ENCODE results near the gene CFAP77.
A peak's percentile ranks its signal among the peaks of the same experiment; 100 is the strongest.

Gene CFAP77

DNA sequence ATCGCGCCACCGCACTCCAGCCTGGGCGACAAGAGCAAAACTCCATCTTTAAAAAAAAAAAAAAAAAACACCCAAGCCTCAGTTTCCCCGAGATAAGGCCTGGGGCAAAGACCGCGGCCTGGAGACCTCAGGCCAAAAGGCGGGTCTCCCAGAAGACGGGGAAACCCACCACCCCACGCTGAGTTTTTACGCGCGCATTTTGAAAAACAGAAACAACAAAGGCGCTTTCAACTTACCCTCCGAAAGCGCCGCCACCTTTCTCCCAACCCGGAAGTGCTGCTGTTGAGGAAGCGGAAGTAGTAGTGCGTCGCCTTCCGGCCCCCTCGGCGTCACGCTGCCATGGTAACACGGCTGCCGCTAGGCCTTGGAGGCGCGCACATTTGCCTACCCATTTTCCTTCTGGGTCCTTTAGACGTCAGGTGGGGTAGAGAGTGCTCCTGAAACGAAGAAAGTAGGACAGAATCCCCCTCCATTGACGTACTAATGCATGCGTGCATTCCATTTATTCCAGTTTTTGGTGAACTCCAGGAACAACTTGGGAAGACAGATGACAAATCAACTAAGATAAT, 3.4 kb upstream of the CFAP77 start, which contains the start of gene TTF1:
TSS of gene TTF1 (minus strand) at position 287 of the 569 bp plus-strand sequence. CDS start 4,019 bp downstream, outside the sequence.
- peak; percentile 95 for DNase-seq
- in situ Hi-C loops (cut with MboI; ENCODE audit: low pct_unique_long_range_greater_than_20kb, low sequenced_read_pairs) = no loop called here

DNA sequence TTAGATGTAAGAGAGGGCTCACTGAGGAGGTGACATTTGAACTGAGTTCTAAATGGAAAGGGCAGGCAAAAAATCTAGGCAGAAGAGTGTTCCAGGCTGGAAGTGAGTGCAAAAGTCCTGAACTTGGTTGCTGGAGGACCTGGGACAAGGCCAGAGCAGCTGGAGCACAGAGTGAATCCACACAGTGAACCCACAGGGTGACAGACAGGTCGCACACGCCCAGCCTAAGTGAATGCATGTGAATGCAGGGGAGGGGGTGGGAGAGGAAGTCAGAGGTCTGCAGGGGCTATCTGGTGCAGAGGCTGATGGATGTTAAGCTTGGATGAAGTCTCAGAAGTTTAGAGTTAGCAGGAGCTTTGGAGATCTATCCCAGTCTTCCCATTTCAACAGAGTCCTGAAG, 2.8 kb upstream of the CFAP77 start:
- in situ Hi-C loops (cut with MboI; ENCODE audit: low pct_unique_long_range_greater_than_20kb, low sequenced_read_pairs) = no loop called here
- DNase-seq = no peak

DNA sequence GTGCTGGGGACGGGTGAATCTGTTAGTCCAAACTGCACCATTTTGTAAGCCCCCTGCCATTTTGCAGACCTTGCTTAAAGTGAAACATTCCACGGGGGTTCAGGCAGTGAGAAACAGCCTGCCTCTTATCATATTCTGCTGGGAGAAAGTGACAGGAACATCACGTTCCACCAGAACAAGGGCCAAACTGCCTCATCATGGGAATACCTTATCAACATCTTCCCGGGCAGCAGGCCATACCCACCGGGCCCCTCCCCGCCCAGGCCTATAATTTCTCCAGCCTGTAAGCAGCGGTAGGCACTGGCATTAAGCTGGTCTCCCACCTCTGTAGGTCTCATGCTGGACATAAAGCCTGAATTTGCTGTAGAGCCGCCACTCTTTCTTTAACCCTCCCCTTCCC, 1.5 kb upstream of the CFAP77 start:
- DNase-seq = no peak
- in situ Hi-C loops (cut with MboI; ENCODE audit: low pct_unique_long_range_greater_than_20kb, low sequenced_read_pairs) = no loop called here

GRCh38 chr9:132410642-132411041, 631 bp downstream of the CFAP77 start:
- in situ Hi-C loops (cut with MboI; ENCODE audit: low pct_unique_long_range_greater_than_20kb, low sequenced_read_pairs) = no loop called here
- DNase-seq = no peak

GRCh38 chr9:132411091-132411508, 1.1 kb downstream of the CFAP77 start:
- in situ Hi-C loops (cut with MboI; ENCODE audit: low pct_unique_long_range_greater_than_20kb, low sequenced_read_pairs) = no loop called here
- DNase-seq = peak; percentile 73

DNA sequence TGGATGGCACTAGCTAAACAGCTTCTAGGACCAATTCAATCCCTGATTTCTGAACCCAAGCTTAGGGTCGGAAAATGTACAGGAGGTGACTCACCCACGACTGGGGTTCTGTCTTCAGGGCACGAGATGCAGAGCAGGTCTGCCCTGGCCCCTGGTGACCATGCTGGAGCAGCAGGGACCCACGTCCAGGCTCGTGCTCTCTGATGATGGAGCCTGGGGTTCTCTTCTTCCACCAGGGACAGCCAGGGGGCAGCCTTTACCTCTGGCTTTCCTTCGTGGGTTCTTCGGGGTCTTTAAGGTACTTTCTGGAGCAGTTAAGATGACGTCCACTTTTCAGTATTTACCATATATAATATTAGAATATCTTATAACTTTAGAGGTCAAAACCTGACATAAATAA, 2.1 kb downstream of the CFAP77 start:
- in situ Hi-C loops (cut with MboI; ENCODE audit: low pct_unique_long_range_greater_than_20kb, low sequenced_read_pairs) = no loop called here

GRCh38 chr9:132413926-132414325, 3.9 kb downstream of the CFAP77 start:
- in situ Hi-C loops (cut with MboI; ENCODE audit: low pct_unique_long_range_greater_than_20kb, low sequenced_read_pairs) = no loop called here
- DNase-seq = no peak

More for the DNA sequence above, 2.1 kb downstream of the CFAP77 start:
- DNase-seq = peak; percentile 50

DNA sequence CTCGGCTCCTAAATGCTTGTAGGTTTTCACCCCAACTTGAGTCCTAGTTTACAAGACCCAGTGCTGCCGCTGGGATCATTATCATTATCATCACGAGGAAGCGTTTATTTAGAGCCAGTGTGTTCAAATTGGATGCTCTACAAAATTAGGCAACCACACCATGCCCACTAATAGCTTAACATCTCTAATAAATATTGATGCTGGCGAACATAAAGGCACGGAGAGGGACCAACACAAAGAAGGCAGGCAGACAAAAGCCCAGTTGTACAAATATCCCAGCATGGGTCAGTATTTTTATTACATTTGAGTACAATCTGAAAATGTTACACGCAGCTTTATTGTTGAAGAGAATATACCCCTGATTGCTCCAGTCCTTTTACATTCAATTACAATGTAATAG, 4.7 kb downstream of the CFAP77 start:
- DNase-seq = no peak
- in situ Hi-C loops (cut with MboI; ENCODE audit: low pct_unique_long_range_greater_than_20kb, low sequenced_read_pairs) = no loop called here

DNA sequence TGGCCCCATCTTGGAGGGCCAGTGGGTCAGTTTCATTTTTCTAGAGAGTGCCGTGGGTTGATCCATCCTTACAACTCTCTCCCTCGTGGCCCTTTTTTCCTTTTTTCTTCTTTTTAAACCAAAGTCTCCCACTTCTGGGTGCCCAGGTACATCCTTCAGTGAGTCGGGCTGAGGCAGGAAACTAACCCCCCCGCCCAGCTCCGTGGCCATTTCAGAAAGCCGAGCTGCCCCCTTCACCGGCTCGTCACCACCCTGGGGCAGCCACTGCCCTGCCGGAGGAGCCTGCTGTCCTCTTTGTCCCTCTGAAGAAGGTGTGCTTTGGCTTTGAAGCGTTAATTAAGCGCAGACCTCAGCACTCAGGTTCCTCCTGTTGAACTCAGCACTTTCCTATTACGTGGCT, 5.2 kb downstream of the CFAP77 start:
- DNase-seq = no peak
- in situ Hi-C loops (cut with MboI; ENCODE audit: low pct_unique_long_range_greater_than_20kb, low sequenced_read_pairs) = no loop called here

DNA sequence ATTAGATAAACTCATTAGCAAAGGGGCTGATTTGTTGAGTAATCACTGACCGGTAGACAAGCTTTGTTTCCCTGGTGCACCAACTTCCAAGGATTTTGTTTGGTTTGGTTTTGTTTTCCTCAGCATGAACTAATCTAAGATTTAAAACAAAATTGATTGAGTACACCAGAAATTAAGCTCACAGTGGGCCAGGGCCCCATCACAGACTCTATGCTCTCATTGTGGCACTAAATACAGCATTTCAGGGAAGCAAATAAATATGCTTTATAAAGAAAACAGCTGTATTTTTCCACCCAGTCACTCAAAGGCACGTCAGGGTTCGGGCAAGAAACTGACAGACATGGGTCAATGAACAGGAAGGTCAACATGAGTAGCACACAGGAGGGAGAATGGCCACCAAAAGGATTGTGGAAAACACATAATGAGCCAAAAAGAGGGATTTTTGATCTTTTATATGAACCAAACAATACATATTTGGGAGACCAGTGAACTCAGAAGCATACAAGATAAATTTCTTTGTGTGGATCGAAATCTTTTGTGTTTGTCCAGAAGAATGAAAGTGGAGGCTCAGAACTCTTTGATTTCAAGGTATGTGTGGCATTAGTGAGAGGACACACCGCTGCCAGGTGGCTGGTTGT, 8.8 kb downstream of the CFAP77 start:
- no peak for DNase-seq
- in situ Hi-C loops (cut with MboI; ENCODE audit: low pct_unique_long_range_greater_than_20kb, low sequenced_read_pairs) = no loop called here

DNA sequence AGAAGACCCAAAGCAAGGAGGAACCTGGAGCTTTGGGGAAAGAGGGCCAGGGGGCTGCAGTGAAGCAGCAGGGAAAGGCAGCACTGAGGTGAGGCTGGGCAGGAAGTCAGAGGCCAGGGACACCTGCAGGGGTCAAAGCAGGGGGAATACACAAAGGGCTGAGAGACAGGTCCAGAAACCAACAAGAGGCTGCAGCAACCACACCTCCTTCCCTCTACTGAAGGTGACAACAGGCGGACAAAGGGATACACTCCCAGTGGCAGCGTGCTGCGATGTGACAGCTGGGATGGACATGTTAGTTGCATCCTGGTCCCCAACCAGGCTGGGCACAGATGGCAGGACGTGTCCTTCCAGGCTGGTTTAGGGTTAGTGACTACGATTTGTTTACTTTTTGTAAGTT, 12.6 kb downstream of the CFAP77 start:
- no peak for DNase-seq
- in situ Hi-C loops (cut with MboI; ENCODE audit: low pct_unique_long_range_greater_than_20kb, low sequenced_read_pairs) = no loop called here

DNA sequence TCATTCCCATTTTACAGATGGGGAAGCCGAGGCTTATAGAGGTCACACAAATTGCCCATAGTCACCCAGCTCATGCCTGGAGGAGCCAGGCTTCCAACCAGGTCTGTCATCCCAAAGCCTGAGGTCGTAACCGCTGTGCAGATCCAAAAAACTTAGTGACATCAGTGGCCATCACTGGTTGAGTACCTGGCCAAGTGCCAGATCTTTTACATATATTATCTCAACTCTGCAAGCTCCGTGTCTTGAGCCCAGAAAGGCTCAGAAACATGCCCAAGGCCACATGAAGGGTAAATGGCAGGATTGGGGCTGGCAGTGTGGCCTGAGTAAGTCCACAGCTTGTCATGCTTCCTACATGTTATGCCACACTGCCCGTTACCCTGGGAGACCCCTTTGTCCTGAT, 13.5 kb downstream of the CFAP77 start:
- in situ Hi-C loops (cut with MboI; ENCODE audit: low pct_unique_long_range_greater_than_20kb, low sequenced_read_pairs) = no loop called here
- DNase-seq = no peak

GRCh38 chr9:132424857-132425674, 15.1 kb downstream of the CFAP77 start:
- DNase-seq = no peak
- in situ Hi-C loops (cut with MboI; ENCODE audit: low pct_unique_long_range_greater_than_20kb, low sequenced_read_pairs) = no loop called here

DNA sequence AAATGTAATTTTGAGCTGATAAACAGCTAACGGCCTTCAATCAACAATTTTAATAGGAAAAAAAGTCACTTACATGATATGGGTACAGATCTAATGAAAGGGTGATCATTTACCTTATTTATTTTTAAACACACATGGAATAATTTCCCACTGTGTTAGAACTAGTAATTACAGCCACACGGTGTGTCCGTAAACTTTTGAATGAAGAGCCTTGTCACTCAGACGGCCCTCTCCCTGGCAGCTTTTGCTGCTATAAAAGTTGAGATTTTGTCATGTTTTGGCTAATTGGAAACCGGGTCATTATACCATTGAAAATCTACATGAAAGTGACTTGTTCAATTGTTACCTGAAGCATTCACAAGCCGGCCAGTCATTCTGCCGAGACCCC, 15.7 kb downstream of the CFAP77 start:
- no peak for DNase-seq
- in situ Hi-C loops (cut with MboI; ENCODE audit: low pct_unique_long_range_greater_than_20kb, low sequenced_read_pairs) = no loop called here

DNA sequence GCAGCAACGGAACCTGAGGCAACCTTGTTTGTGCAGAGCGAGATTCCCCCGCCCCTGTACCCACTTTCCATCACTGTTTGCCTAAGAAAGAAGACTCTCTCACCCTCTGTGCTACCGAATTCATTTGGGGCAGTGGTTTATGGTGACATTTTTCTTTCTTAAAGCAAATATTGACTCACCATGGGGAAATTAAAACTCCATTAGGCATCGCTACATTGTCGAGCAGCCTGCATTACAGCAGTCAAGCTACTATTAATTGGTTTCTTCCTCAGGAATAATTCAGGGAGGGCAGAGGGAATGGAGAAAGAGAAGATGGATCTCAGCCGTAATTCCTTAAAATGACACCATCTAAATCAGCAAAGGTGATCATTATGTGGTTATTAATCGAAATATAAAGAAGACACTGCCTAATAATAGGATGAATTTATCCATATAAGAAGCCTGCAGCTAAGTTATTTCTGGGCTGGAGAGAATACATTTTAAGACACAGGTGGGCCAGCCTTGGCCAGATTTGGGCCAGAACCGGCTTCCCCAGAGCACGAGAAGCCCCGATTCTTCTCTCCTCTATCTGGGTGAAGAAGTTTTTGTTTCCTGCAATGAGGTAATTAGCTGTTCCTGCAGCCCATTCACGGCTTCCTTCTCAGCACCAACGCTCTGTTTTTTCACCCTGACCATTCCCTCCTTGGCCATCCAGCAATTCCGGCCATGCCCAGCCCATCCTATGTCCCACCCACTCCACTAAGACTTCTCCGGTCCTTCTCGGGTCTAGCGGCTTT, 16.8 kb downstream of the CFAP77 start:
- in situ Hi-C loops (cut with MboI; ENCODE audit: low pct_unique_long_range_greater_than_20kb, low sequenced_read_pairs) = no loop called here
- DNase-seq = no peak

- no peak for DNase-seq
- in situ Hi-C loops (cut with MboI; ENCODE audit: low pct_unique_long_range_greater_than_20kb, low sequenced_read_pairs) = no loop called here
Measured at GRCh38 chr9:132430998-132431397, 21.0 kb downstream of the CFAP77 start.

DNA sequence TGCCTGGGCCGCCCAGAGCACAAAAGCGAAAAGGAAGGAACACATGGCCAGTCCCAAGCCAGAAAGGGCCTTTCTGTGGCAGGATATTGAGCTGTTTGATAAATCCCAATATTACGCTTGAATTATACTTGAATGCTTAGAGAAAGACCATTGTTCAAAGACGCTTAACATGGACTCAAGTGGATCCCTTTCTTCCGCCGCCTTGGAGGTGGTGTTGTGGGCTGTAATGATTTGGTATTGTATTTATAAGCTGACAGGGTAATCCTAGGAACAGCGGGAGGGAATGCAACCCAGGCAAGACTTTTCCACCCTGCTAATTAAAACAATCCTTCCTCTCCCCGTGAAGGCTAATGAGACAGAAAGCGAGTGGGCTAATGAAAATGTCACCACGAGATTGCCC, 24.9 kb downstream of the CFAP77 start:
- no peak for DNase-seq
- in situ Hi-C loops (cut with MboI; ENCODE audit: low pct_unique_long_range_greater_than_20kb, low sequenced_read_pairs) = no loop called here

DNA sequence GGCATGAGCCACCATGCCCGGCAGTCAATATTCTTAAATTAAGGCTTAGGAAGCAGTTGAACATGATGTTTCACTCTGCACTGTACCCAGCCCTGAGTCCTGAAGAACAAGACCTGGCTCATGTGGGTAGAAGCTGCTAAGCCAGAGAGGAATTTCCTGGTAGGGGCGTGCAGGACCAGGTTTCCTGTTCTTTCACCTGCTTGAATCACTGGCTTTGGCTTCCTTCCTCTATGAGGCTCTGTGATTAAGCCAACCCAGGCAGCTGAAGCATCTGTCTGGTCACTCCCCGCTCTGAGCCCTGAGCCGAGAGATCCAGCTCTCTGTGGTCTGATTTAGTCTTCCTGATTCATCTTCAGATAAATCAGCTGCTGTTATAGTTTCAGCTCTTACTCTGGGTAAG, 29.1 kb downstream of the CFAP77 start:
- no peak for DNase-seq
- in situ Hi-C loops (cut with MboI; ENCODE audit: low pct_unique_long_range_greater_than_20kb, low sequenced_read_pairs) = no loop called here

GRCh38 chr9:132440735-132441134, 30.7 kb downstream of the CFAP77 start:
- no peak for DNase-seq
- in situ Hi-C loops (cut with MboI; ENCODE audit: low pct_unique_long_range_greater_than_20kb, low sequenced_read_pairs) = no loop called here

- in situ Hi-C loops (cut with MboI; ENCODE audit: low pct_unique_long_range_greater_than_20kb, low sequenced_read_pairs) = no loop called here
Measured at GRCh38 chr9:132441404-132441803, 31.4 kb downstream of the CFAP77 start.

More at GRCh38 chr9:132441404-132441803, 31.4 kb downstream of the CFAP77 start:
- DNase-seq = no peak
